ENCODE data around the gene TOX2.

DNA sequence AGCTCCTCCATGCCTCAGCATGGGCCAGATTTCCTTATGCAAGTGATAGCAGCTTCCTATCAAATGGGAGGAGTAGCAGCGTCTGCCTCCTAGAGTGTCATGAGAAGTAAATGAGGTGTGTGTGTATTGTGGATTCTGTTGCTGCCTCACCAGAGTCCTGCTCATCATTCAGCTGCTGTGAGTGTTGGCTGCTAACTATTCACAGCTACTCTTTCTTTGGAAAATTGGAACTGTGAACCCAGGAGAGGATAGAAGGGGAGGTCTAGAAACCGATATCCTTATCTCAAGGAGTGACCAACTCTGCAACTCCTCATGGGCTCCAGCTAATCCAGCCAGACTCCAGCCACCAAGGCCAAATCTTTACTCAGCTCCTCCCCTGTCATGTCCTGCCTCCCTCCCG, 63.3 kb downstream of the TOX2 start:
- TF ChIP-seq LEF1 (IDR thresholded peaks at IDR 0.05; ENCODE audit: borderline replicate concordance) (no peak), FOXM1 (IDR thresholded peaks at IDR 0.05; ENCODE audit: borderline replicate concordance) (no peak), BHLHE40 (IDR thresholded peaks at IDR 0.05; ENCODE audit: borderline replicate concordance) (no peak), HDGF (IDR thresholded peaks at IDR 0.05; ENCODE audit: borderline replicate concordance) (no peak), ELF4 (IDR thresholded peaks at IDR 0.05) (no peak), ARNT (IDR thresholded peaks at IDR 0.05) (no peak), FOXK2 (IDR thresholded peaks at IDR 0.05) (no peak)
